Osteocyte (in vitro differentiated cells): Measurements from ENCODE around the gene FN3K. TPM values are rescaled to one million over a fixed set of nuclear protein-coding genes. Genes with fewer than 3 reads are reported as not detected.

Experiments
- DNase-seq: peaks from one replicate; pipeline ENCODE4 v3.0.0; 2021; ENCODE audit warnings: mixed read lengths; ENCODE audit not compliant: unreplicated experiment; ENCODE audit errors: extremely low spot score
- H3K27ac Mint-ChIP-seq: one replicate; pipeline ENCODE4 v1.8.0; 2021; ENCODE audit warnings: mild to moderate bottlenecking, mixed read lengths; ENCODE audit not compliant: unreplicated experiment
- H3K27me3 Mint-ChIP-seq: one replicate; pipeline ENCODE4 v1.8.0; 2021; ENCODE audit warnings: mixed read lengths; ENCODE audit not compliant: unreplicated experiment
- H3K36me3 Mint-ChIP-seq: one replicate; pipeline ENCODE4 v1.8.0; 2021; ENCODE audit warnings: mixed read lengths; ENCODE audit not compliant: unreplicated experiment
- H3K4me1 Mint-ChIP-seq: one replicate; pipeline ENCODE4 v1.8.0; 2021; ENCODE audit warnings: mixed read lengths; ENCODE audit not compliant: unreplicated experiment
- H3K4me3 Mint-ChIP-seq: one replicate; pipeline ENCODE4 v1.8.0; 2021; ENCODE audit warnings: mild to moderate bottlenecking, moderate library complexity, mixed read lengths; ENCODE audit not compliant: unreplicated experiment
- H3K9me3 Mint-ChIP-seq: one replicate; pipeline ENCODE4 v1.8.0; 2021; ENCODE audit warnings: mixed read lengths; ENCODE audit not compliant: unreplicated experiment
- total RNA-seq: library from RNA; stranded (reverse); gene quantifications from 2 replicates; pipeline ENCODE4 v1.2.1, GENCODE V29; 2021
- TF ChIP-seq, protein P1 (sequence below): fragments of 200-600 bp; sonication (generic); IDR thresholded peaks from 2 replicates; pipeline ENCODE4 v1.5.0; 2021; ENCODE audit warnings: antibody characterized with exemption, mild to moderate bottlenecking, moderate library complexity

FN3K gene
- total RNA-seq, 1 donor from 2014 or later = 25.2 TPM

DNA sequence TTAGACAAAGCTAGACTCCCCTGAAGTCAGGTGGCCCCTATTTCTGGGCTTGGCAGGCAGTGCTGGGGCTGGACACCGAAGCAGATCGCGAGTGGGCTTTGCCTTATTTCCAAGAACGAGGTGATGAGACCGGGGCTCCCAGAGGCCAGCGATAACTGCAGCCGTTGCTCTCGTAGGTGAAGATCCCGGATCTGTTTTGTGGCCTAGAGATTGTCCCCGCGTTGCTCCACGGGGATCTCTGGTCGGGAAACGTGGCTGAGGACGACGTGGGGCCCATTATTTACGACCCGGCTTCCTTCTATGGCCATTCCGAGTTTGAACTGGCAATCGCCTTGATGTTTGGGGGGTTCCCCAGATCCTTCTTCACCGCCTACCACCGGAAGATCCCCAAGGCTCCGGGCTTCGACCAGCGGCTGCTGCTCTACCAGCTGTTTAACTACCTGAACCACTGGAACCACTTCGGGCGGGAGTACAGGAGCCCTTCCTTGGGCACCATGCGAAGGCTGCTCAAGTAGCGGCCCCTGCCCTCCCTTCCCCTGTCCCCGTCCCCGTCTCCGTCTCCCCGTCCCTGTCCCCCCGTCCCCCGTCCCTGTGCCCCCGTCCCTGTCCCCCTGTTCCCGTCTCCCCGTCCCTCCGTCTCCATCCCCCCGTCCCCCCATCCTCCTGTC is 15.0 kb downstream of the FN3K start:
- Mint-ChIP-seq H3K36me3 (peaks cover 7% of the 10 kb centered on the region), H3K4me3 (peak overlapping the region; percentile 38), H3K27me3 (no peaks in the 10 kb centered on the region), H3K4me1 (peaks cover 26% of the 10 kb centered on the region), H3K27ac (no peak overlapping the region), H3K9me3 (peaks cover 4% of the 10 kb centered on the region)
- TF ChIP-seq, protein P1, sequence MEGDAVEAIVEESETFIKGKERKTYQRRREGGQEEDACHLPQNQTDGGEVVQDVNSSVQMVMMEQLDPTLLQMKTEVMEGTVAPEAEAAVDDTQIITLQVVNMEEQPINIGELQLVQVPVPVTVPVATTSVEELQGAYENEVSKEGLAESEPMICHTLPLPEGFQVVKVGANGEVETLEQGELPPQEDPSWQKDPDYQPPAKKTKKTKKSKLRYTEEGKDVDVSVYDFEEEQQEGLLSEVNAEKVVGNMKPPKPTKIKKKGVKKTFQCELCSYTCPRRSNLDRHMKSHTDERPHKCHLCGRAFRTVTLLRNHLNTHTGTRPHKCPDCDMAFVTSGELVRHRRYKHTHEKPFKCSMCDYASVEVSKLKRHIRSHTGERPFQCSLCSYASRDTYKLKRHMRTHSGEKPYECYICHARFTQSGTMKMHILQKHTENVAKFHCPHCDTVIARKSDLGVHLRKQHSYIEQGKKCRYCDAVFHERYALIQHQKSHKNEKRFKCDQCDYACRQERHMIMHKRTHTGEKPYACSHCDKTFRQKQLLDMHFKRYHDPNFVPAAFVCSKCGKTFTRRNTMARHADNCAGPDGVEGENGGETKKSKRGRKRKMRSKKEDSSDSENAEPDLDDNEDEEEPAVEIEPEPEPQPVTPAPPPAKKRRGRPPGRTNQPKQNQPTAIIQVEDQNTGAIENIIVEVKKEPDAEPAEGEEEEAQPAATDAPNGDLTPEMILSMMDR = no peak
- no peak for DNase-seq

DNA sequence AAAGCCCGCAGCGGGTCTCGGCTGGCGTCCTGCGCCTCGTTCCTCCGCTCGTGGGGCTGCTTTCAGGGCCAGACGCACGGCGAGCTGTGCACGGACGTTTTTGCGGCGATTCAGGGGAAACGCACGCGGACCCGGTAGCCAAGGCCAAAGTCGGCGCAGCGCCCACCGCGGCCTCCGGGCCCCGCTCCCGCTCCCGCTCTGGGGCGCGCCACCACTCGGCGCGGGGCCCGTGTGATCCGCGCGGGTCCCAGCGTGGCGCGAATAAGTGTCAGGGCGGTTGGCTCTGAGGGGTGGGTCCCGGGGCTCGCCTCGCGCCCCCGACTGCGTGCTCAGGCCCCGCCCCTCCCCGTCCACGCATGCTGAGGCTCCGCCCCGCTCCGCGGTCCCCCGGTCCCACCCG is 15.8 kb downstream of the FN3K start:
- DNase-seq = no peak
- H3K27ac Mint-ChIP-seq = no peak overlapping the region
- peaks cover 33% of the 10 kb centered on the region for H3K4me1 Mint-ChIP-seq
- TF ChIP-seq, protein P1 = no peak
- no peaks in the 10 kb centered on the region for H3K27me3 Mint-ChIP-seq
- H3K36me3 Mint-ChIP-seq = peaks cover 5% of the 10 kb centered on the region
- H3K4me3 Mint-ChIP-seq = peak overlapping the region; percentile 48
- peaks cover 2% of the 10 kb centered on the region for H3K9me3 Mint-ChIP-seq

DNA sequence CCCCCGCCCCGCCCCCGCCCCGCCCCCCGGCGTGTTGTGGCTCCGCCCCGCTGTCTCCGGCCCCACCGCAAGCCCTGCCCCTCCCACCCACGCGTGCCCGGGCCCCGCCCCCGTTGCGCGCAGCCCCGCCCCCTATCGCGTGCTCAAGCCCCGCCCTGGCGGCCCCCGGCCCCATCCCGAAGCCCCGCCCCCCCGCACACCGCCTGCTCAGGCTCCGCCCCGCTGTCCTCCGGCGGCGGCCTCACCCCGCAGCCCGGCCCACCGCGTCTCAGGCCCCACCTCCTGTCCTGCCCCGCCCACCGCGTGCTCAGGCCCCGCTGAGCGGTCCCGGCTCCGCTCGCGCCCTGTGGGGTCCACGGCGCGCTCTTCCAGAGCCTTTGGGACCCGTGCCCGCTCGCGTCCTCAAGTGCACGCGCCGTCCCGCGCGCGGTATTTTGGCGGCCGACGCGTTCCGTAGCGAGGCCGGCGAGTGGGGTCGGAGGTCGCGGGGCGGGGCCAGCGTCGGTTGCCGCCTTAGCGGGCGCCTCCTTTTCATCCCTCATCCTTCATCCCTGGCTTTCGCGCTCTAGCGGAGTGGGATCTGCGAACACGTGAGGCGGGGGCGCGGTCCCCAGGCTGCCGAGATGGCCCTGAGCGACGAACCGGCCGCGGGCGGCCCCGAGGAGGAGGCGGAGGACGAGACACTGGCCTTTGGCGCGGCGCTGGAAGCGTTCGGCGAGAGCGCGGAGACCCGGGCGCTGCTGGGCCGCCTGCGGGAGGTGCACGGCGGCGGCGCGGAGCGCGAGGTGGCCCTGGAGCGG is 16.4 kb downstream of the FN3K start, which contains the start of gene TBCD:
TBCD (plus strand) TSS at position 495 of the 800 bp plus-strand sequence; CDS start at position 624, 129 bp downstream.
- Mint-ChIP-seq H3K9me3 (no peaks in the 10 kb centered on the region), H3K27ac (peak within 1 kb of the TSS; percentile 65)
- TF ChIP-seq, protein P1 = no peak

DNA sequence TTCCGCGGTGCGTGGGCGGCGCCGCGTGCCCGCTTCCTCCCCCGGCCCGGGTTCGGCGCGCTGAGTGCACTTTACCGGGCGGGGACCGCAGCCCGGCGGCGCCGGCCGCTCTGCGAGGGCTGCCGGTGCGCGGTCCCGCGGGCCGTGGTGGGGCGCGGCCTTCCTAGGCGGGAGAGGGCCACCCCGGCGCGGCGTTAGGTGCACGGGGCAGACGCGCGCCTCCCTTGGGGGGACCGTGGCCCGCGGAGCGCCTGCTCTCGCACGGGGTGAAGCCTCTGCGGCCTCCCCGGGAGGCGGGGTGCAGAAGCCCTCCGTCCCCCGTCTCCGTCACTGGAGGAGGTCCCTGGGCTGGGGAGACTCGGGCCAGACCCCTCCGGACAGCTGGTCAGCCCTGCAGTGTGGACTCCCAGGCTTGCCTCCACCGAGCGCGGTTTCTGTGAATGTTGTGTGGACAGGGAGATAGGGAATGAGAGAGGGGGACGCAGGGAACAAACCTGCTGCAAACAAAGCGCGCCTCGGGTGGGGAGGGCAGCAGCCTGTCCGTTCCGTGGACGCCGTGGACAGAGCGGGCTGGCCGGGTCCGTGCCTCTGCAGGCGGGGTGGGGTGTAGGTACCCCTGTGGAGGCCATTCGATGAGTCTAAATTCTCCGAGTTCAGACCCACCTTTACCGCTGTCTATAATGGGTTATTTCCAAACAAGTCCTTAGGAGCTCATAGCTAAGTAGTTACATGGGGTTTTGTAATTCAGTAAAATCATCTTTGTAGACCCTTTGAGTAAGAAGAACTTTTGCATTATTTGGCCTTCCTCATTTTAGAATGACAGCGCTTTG is 17.2 kb downstream of the FN3K start:
- no peaks in the 10 kb centered on the region for H3K27me3 Mint-ChIP-seq
- H3K9me3 Mint-ChIP-seq = no peaks in the 10 kb centered on the region
- DNase-seq = no peak
- H3K4me1 Mint-ChIP-seq = peaks cover 34% of the 10 kb centered on the region
- peak overlapping the region; percentile 65 for H3K27ac Mint-ChIP-seq
- peaks cover 3% of the 10 kb centered on the region for H3K36me3 Mint-ChIP-seq
- TF ChIP-seq, protein P1 = no peak
- peak overlapping the region; percentile 89 for H3K4me3 Mint-ChIP-seq

More for the DNA sequence above, 16.4 kb downstream of the FN3K start, which contains the start of gene TBCD:
- peak within 1 kb of the TSS; percentile 89 for H3K4me3 Mint-ChIP-seq
- no peaks in the 10 kb centered on the region for H3K27me3 Mint-ChIP-seq
- peak; percentile 97 for DNase-seq
- H3K36me3 Mint-ChIP-seq = peaks cover 3% of the 10 kb centered on the region
- H3K4me1 Mint-ChIP-seq = peaks cover 34% of the 10 kb centered on the region
